Measurements from ENCODE around the gene GABBR2. TPM values are rescaled to one million over a fixed set of nuclear protein-coding genes. Genes with fewer than 3 reads are reported as not detected.

The GABBR2 gene
- total and polyA plus RNA-seq, 9 of the 15 experiments (the other 6 are each of a cell fraction or from before 2014, with no cell fraction given) = 0.15 to 1.9 (median 0.32) TPM

- no peak for TF ChIP-seq CSDE1 (IDR thresholded peaks at IDR 0.05)
- 0 out of 2 replicates have a peak, but pooled peaks have one; percentile 47 for TF ChIP-seq MTA3 (IDR thresholded peaks at IDR 0.05; ENCODE audit: borderline replicate concordance)
- no peak for TF ChIP-seq HNRNPUL1 (IDR thresholded peaks at IDR 0.05; ENCODE audit: low read length)
- no peak for TF ChIP-seq CHD4 (IDR thresholded peaks at IDR 0.05; ENCODE audit: insufficient read depth, insufficient replicate concordance, low read depth, low read length, poor library complexity, severe bottlenecking)
- TF ChIP-seq ZBTB1 (CRISPR knock-in tag; IDR thresholded peaks at IDR 0.05; ENCODE audit: borderline replicate concordance, low read depth) = no peak
Measured at GRCh38 chr9:98315551-98316060, 393.1 kb downstream of the GABBR2 start (continued).

- intact Hi-C loops (cut with micrococcal nuclease) (loop anchor here (1.0 to 10.0 kb wide), 7 partner anchors 100 to 460 kb away; no protein-coding TSS in a partner anchor), in situ Hi-C loops (cut with MboI) (loop anchor here (10.0 to 25.0 kb wide), 2 partner anchors 222 to 460 kb away; no protein-coding TSS in a partner anchor)
- ATAC-seq (no peak), DNase-seq (ENCODE audit: extremely low read depth in 1 of 4, low spot score in 3 of 4) (no peak), FAIRE-seq (no peak)
- H3K27ac ChIP-seq (ENCODE audit: extremely low read depth, low read depth, low read length) = no peak overlapping the region
- CTCF ChIA-PET (ENCODE audit: low intra/inter-chr PET ratio) = interaction anchor here (0.9 to 1.7 kb wide), 3 partner anchors 95 to 461 kb away, joined by 4 to 16 read pairs (median 4); no protein-coding TSS in a partner anchor
- H3K9me1 ChIP-seq (ENCODE audit: control insufficient read depth, insufficient read depth, low read length) = no peaks in the 10 kb centered on the region
- BruUV-seq (replicated peaks) = no TSS peak
- H3K4me1 ChIP-seq (replicated peaks in 1 of 2; ENCODE audit: control insufficient read depth in 2 of 2, insufficient read depth in 2 of 2, low read length in 2 of 2) = peaks cover 56 to 75% of the 10 kb centered on the region in 2 experiments
- WGBS (ENCODE audit: insufficient coverage, low coverage, missing lambda C conversion rate) = 57% methylated on average over 7 of the region's 7 CpGs
- H3K79me2 ChIP-seq (ENCODE audit: control insufficient read depth, insufficient read depth, low read length) = no peaks in the 10 kb centered on the region
- H3K9me3 ChIP-seq (replicated peaks; ENCODE audit: control insufficient read depth, insufficient read depth, low read depth, low read length) = no peaks in the 10 kb centered on the region
- POLR2A ChIA-PET = interaction anchor here (0.6 to 0.7 kb wide), 3 partner anchors 170 to 1987 kb away, joined by 3 read pairs; no protein-coding TSS in a partner anchor
- no peak overlapping the region for H3K4me3 ChIP-seq
- no peaks in the 10 kb centered on the region for H4K20me1 ChIP-seq (replicated peaks; ENCODE audit: control insufficient read depth, insufficient read depth, low read length)
- no peak overlapping the region for H3K9ac ChIP-seq (ENCODE audit: insufficient read depth in 1 of 2, low read depth in 2 of 2, low read length in 2 of 2)
- no peaks in the 10 kb centered on the region for H3K27me3 ChIP-seq (ENCODE audit: control insufficient read depth in 2 of 2, insufficient read depth in 2 of 2, low read length in 2 of 2)
- no peaks in the 10 kb centered on the region for H3K36me3 ChIP-seq (ENCODE audit: control insufficient read depth, insufficient read depth, low read length)
- H3K4me2 ChIP-seq (ENCODE audit: insufficient read depth, low read length) = no peak overlapping the region
- H2AFZ ChIP-seq (ENCODE audit: low read depth, low read length) = no peak overlapping the region
- TF ChIP-seq KDM2B (CRISPR knock-in tag; IDR thresholded peaks at IDR 0.05) (no peak), ZNF507 (tag; conservative IDR thresholded peaks at IDR 0.05) (no peak), ARID4B (CRISPR knock-in tag; IDR thresholded peaks at IDR 0.05) (no peak), MLLT1 (IDR thresholded peaks at IDR 0.05) (no peak), TRIM28 (IDR thresholded peaks at IDR 0.05) (no peak), ATF2 (CRISPR knock-in tag; IDR thresholded peaks at IDR 0.05) (no peak), NFIX (CRISPR knock-in tag; IDR thresholded peaks at IDR 0.05; ENCODE audit: low read depth) (no peak)
Measured at GRCh38 chr9:98315067-98315453, 393.7 kb downstream of the GABBR2 start.

Measured in K562 (cell line).